ENCODE measurements around the gene CREB3. TPM values are rescaled to one million over a fixed set of nuclear protein-coding genes. Genes with fewer than 3 reads are reported as not detected.

The CREB3 gene
- total RNA-seq, 4 donors from 2014 or later, result 30.5 to 105 (median 47.2) TPM

- H3K4me3 ChIP-seq, result peak within 1 kb of the TSS; percentile 57 to 71
These were observed 42.7 kb upstream of the CREB3 start, which contains the start of gene TPM2 for GRCh38 chr9:35689542-35690293. Gene TPM2, minus strand, starts transcription at chr9:35689925. Its CDS starts 108 bp downstream, at chr9:35689817.

GRCh38 chr9:35690294-35690613 lies 42.2 kb upstream of the CREB3 start:
- Histone ChIP-seq H3K4me3 (peak overlapping the region; percentile 57 to 71), H3K4me1 (peaks cover 0 to 4% of the 10 kb centered on the region in 2 donors), H3K27ac (peak overlapping the region; percentile 93 to 98), H3K9me3 (no peaks in the 10 kb centered on the region), H3K36me3 (no peaks in the 10 kb centered on the region), H3K27me3 (no peaks in the 10 kb centered on the region)
- intact Hi-C loops (cut with DNase I; ENCODE audit: low total_unique reads), result no loop called here
- DNase-seq, result no peak
- TF ChIP-seq CTCF (IDR thresholded peaks at IDR 0.05) (no peak), POLR2A (IDR thresholded peaks at IDR 0.05) (no peak)

More at GRCh38 chr9:35689542-35690293, 42.7 kb upstream of the CREB3 start, which contains the start of gene TPM2:
- TF ChIP-seq POLR2A (IDR thresholded peaks at IDR 0.05) (peak; percentile 68 to 94), CTCF (IDR thresholded peaks at IDR 0.05) (peak in 1 of 4 experiments; percentile 12)
- H3K27me3 ChIP-seq, result no peaks in the 10 kb centered on the region
- peak; percentile 91 to 93 for DNase-seq
- H3K27ac ChIP-seq, result peak within 1 kb of the TSS; percentile 93 to 98
- peaks cover 0 to 4% of the 10 kb centered on the region in 2 donors for H3K4me1 ChIP-seq
- intact Hi-C loops (cut with DNase I; ENCODE audit: low total_unique reads), result loop anchor here (5.0 kb wide), 1 partner anchor 38 kb away; no protein-coding TSS in a partner anchor
- no peaks in the 10 kb centered on the region for H3K9me3 ChIP-seq
- no peaks in the 10 kb centered on the region for H3K36me3 ChIP-seq

GRCh38 chr9:35690614-35691333 lies 41.7 kb upstream of the CREB3 start:
- H3K4me1 ChIP-seq, result peaks cover 0 to 4% of the 10 kb centered on the region in 2 donors
- intact Hi-C loops (cut with DNase I; ENCODE audit: low total_unique reads), result no loop called here
- TF ChIP-seq CTCF (IDR thresholded peaks at IDR 0.05) (peak in 1 of 4 experiments; percentile 5), POLR2A (IDR thresholded peaks at IDR 0.05) (peak; percentile 54 to 77)

GRCh38 chr9:35691334-35691650 lies 41.2 kb upstream of the CREB3 start:
- TF ChIP-seq POLR2A (IDR thresholded peaks at IDR 0.05) (no peak), CTCF (IDR thresholded peaks at IDR 0.05) (no peak)
- Histone ChIP-seq H3K36me3 (no peaks in the 10 kb centered on the region), H3K4me3 (peak overlapping the region; percentile 57 to 71), H3K4me1 (no peaks in the 10 kb centered on the region), H3K27ac (peak overlapping the region; percentile 93 to 98), H3K9me3 (no peaks in the 10 kb centered on the region), H3K27me3 (no peaks in the 10 kb centered on the region)
- DNase-seq, result no peak
- intact Hi-C loops (cut with DNase I; ENCODE audit: low total_unique reads), result no loop called here

More at GRCh38 chr9:35690614-35691333, 41.7 kb upstream of the CREB3 start:
- H3K27ac ChIP-seq, result peak overlapping the region; percentile 93 to 98
- no peaks in the 10 kb centered on the region for H3K9me3 ChIP-seq
- peak; percentile 91 to 93 for DNase-seq
- no peaks in the 10 kb centered on the region for H3K36me3 ChIP-seq
- H3K27me3 ChIP-seq, result no peaks in the 10 kb centered on the region
- H3K4me3 ChIP-seq, result peak overlapping the region; percentile 57 to 71
